ENCODE results near the gene RIOK1.

RIOK1 gene

GRCh38 chr6:7377961-7378360 lies 11.6 kb upstream of the RIOK1 start:
- Histone ChIP-seq H3K27me3 (ENCODE audit: control insufficient read depth, insufficient read depth, low read length) (no peaks in the 10 kb centered on the region), H3K27ac (ENCODE audit: low read depth, low read length) (no peak overlapping the region), H3K36me3 (ENCODE audit: control insufficient read depth, insufficient read depth, low read length) (no peaks in the 10 kb centered on the region), H3K9ac (ENCODE audit: low read depth, low read length) (no peak overlapping the region), H3K4me1 (ENCODE audit: control insufficient read depth, insufficient read depth, low read length) (no peaks in the 10 kb centered on the region), H3K9me3 (ENCODE audit: control insufficient read depth, insufficient read depth, low read length) (no peaks in the 10 kb centered on the region), H3K4me3 (ENCODE audit: low read depth, low read length) (no peak overlapping the region)

- Histone ChIP-seq H3K9me3 (ENCODE audit: control insufficient read depth, insufficient read depth, low read length) (no peaks in the 10 kb centered on the region), H3K27ac (ENCODE audit: low read depth, low read length) (no peak overlapping the region), H3K36me3 (ENCODE audit: control insufficient read depth, insufficient read depth, low read length) (no peaks in the 10 kb centered on the region), H3K27me3 (ENCODE audit: control insufficient read depth, insufficient read depth, low read length) (no peaks in the 10 kb centered on the region), H3K4me1 (ENCODE audit: control insufficient read depth, insufficient read depth, low read length) (no peaks in the 10 kb centered on the region), H3K4me3 (ENCODE audit: low read depth, low read length) (no peak overlapping the region), H3K9ac (ENCODE audit: low read depth, low read length) (no peak overlapping the region)
Measured at GRCh38 chr6:7378740-7379139, 10.9 kb upstream of the RIOK1 start.

GRCh38 chr6:7381092-7381491 lies 8.5 kb upstream of the RIOK1 start:
- no peaks in the 10 kb centered on the region for H3K4me1 ChIP-seq (ENCODE audit: control insufficient read depth, insufficient read depth, low read length)
- no peaks in the 10 kb centered on the region for H3K27me3 ChIP-seq (ENCODE audit: control insufficient read depth, insufficient read depth, low read length)
- no peak overlapping the region for H3K9ac ChIP-seq (ENCODE audit: low read depth, low read length)
- no peaks in the 10 kb centered on the region for H3K9me3 ChIP-seq (ENCODE audit: control insufficient read depth, insufficient read depth, low read length)
- no peak overlapping the region for H3K27ac ChIP-seq (ENCODE audit: low read depth, low read length)
- H3K4me3 ChIP-seq (ENCODE audit: low read depth, low read length), result no peak overlapping the region
- no peaks in the 10 kb centered on the region for H3K36me3 ChIP-seq (ENCODE audit: control insufficient read depth, insufficient read depth, low read length)

- no peaks in the 10 kb centered on the region for H3K9me3 ChIP-seq (ENCODE audit: control insufficient read depth, insufficient read depth, low read length)
- peak overlapping the region; percentile 92 for H3K27ac ChIP-seq (ENCODE audit: low read depth, low read length)
- peaks cover 13% of the 10 kb centered on the region for H3K4me1 ChIP-seq (ENCODE audit: control insufficient read depth, insufficient read depth, low read length)
- no peaks in the 10 kb centered on the region for H3K27me3 ChIP-seq (ENCODE audit: control insufficient read depth, insufficient read depth, low read length)
- H3K9ac ChIP-seq (ENCODE audit: low read depth, low read length), result peak overlapping the region; percentile 72
- peak overlapping the region; percentile 82 for H3K4me3 ChIP-seq (ENCODE audit: low read depth, low read length)
- H3K36me3 ChIP-seq (ENCODE audit: control insufficient read depth, insufficient read depth, low read length), result peaks cover 21% of the 10 kb centered on the region
Measured at GRCh38 chr6:7389162-7389450, 502 bp upstream of the RIOK1 start.

- Histone ChIP-seq H3K36me3 (ENCODE audit: control insufficient read depth, insufficient read depth, low read length) (peaks cover 33% of the 10 kb centered on the region), H3K9me3 (ENCODE audit: control insufficient read depth, insufficient read depth, low read length) (no peaks in the 10 kb centered on the region), H3K4me1 (ENCODE audit: control insufficient read depth, insufficient read depth, low read length) (peaks cover 13% of the 10 kb centered on the region), H3K27me3 (ENCODE audit: control insufficient read depth, insufficient read depth, low read length) (no peaks in the 10 kb centered on the region), H3K27ac (ENCODE audit: low read depth, low read length) (peak overlapping the region; percentile 92), H3K4me3 (ENCODE audit: low read depth, low read length) (peak overlapping the region; percentile 82), H3K9ac (ENCODE audit: low read depth, low read length) (peak overlapping the region; percentile 72)
Measured at GRCh38 chr6:7390226-7390878, 744 bp downstream of the RIOK1 start.

GRCh38 chr6:7391151-7391550 lies 1.5 kb downstream of the RIOK1 start:
- Histone ChIP-seq H3K9ac (ENCODE audit: low read depth, low read length) (no peak overlapping the region), H3K4me1 (ENCODE audit: control insufficient read depth, insufficient read depth, low read length) (peaks cover 13% of the 10 kb centered on the region), H3K27me3 (ENCODE audit: control insufficient read depth, insufficient read depth, low read length) (no peaks in the 10 kb centered on the region), H3K9me3 (ENCODE audit: control insufficient read depth, insufficient read depth, low read length) (no peaks in the 10 kb centered on the region), H3K4me3 (ENCODE audit: low read depth, low read length) (peak overlapping the region; percentile 82; the same call in 1 of the 2 replicates), H3K36me3 (ENCODE audit: control insufficient read depth, insufficient read depth, low read length) (peaks cover 41% of the 10 kb centered on the region), H3K27ac (ENCODE audit: low read depth, low read length) (no peak overlapping the region)

GRCh38 chr6:7392402-7392801 lies 2.8 kb downstream of the RIOK1 start:
- Histone ChIP-seq H3K4me1 (ENCODE audit: control insufficient read depth, insufficient read depth, low read length) (peaks cover 13% of the 10 kb centered on the region), H3K36me3 (ENCODE audit: control insufficient read depth, insufficient read depth, low read length) (peaks cover 52% of the 10 kb centered on the region)

GRCh38 chr6:7401075-7401474 lies 11.5 kb downstream of the RIOK1 start:
- Histone ChIP-seq H3K4me3 (ENCODE audit: low read depth, low read length) (no peak overlapping the region), H3K36me3 (ENCODE audit: control insufficient read depth, insufficient read depth, low read length) (peaks cover 95% of the 10 kb centered on the region), H3K9me3 (ENCODE audit: control insufficient read depth, insufficient read depth, low read length) (no peaks in the 10 kb centered on the region), H3K27ac (ENCODE audit: low read depth, low read length) (no peak overlapping the region), H3K9ac (ENCODE audit: low read depth, low read length) (no peak overlapping the region), H3K4me1 (ENCODE audit: control insufficient read depth, insufficient read depth, low read length) (no peaks in the 10 kb centered on the region), H3K27me3 (ENCODE audit: control insufficient read depth, insufficient read depth, low read length) (no peaks in the 10 kb centered on the region)

More at GRCh38 chr6:7392402-7392801, 2.8 kb downstream of the RIOK1 start:
- H3K9me3 ChIP-seq (ENCODE audit: control insufficient read depth, insufficient read depth, low read length), result no peaks in the 10 kb centered on the region
- H3K4me3 ChIP-seq (ENCODE audit: low read depth, low read length), result no peak overlapping the region
- H3K27me3 ChIP-seq (ENCODE audit: control insufficient read depth, insufficient read depth, low read length), result no peaks in the 10 kb centered on the region
- H3K27ac ChIP-seq (ENCODE audit: low read depth, low read length), result no peak overlapping the region
- no peak overlapping the region for H3K9ac ChIP-seq (ENCODE audit: low read depth, low read length)

GRCh38 chr6:7402716-7403115 lies 13.1 kb downstream of the RIOK1 start:
- H3K36me3 ChIP-seq (ENCODE audit: control insufficient read depth, insufficient read depth, low read length), result peaks cover 96% of the 10 kb centered on the region
- no peak overlapping the region for H3K9ac ChIP-seq (ENCODE audit: low read depth, low read length)
- H3K27me3 ChIP-seq (ENCODE audit: control insufficient read depth, insufficient read depth, low read length), result no peaks in the 10 kb centered on the region
- no peaks in the 10 kb centered on the region for H3K9me3 ChIP-seq (ENCODE audit: control insufficient read depth, insufficient read depth, low read length)
- H3K4me1 ChIP-seq (ENCODE audit: control insufficient read depth, insufficient read depth, low read length), result no peaks in the 10 kb centered on the region
- H3K4me3 ChIP-seq (ENCODE audit: low read depth, low read length), result no peak overlapping the region
- H3K27ac ChIP-seq (ENCODE audit: low read depth, low read length), result no peak overlapping the region

- no peak overlapping the region for H3K9ac ChIP-seq (ENCODE audit: low read depth, low read length)
- no peaks in the 10 kb centered on the region for H3K27me3 ChIP-seq (ENCODE audit: control insufficient read depth, insufficient read depth, low read length)
- H3K4me1 ChIP-seq (ENCODE audit: control insufficient read depth, insufficient read depth, low read length), result no peaks in the 10 kb centered on the region
- H3K27ac ChIP-seq (ENCODE audit: low read depth, low read length), result no peak overlapping the region
- no peaks in the 10 kb centered on the region for H3K9me3 ChIP-seq (ENCODE audit: control insufficient read depth, insufficient read depth, low read length)
- H3K36me3 ChIP-seq (ENCODE audit: control insufficient read depth, insufficient read depth, low read length), result peaks cover 90% of the 10 kb centered on the region
- H3K4me3 ChIP-seq (ENCODE audit: low read depth, low read length), result no peak overlapping the region
Measured at GRCh38 chr6:7404546-7404945, 14.9 kb downstream of the RIOK1 start.

GRCh38 chr6:7406743-7407142 lies 17.1 kb downstream of the RIOK1 start:
- H3K4me1 ChIP-seq (ENCODE audit: control insufficient read depth, insufficient read depth, low read length), result no peaks in the 10 kb centered on the region
- no peak overlapping the region for H3K27ac ChIP-seq (ENCODE audit: low read depth, low read length)
- H3K36me3 ChIP-seq (ENCODE audit: control insufficient read depth, insufficient read depth, low read length), result peaks cover 89% of the 10 kb centered on the region
- H3K9me3 ChIP-seq (ENCODE audit: control insufficient read depth, insufficient read depth, low read length), result no peaks in the 10 kb centered on the region
- no peaks in the 10 kb centered on the region for H3K27me3 ChIP-seq (ENCODE audit: control insufficient read depth, insufficient read depth, low read length)
- no peak overlapping the region for H3K4me3 ChIP-seq (ENCODE audit: low read depth, low read length)
- H3K9ac ChIP-seq (ENCODE audit: low read depth, low read length), result no peak overlapping the region

All from HUES48 (cell line).